ENCODE measurements around the gene TMEM248. TPM values are rescaled to one million over a fixed set of nuclear protein-coding genes. Genes with fewer than 3 reads are reported as not detected.

TMEM248 gene
- total and polyA plus RNA-seq, 12 donors = 16.6 to 161 (median 108) TPM

- H3K36me3 ChIP-seq (replicated peaks in 1 of 2) = peaks cover 0 to 19% of the 10 kb centered on the region in 2 donors
Measured at GRCh38 chr7:67006965-67007364, 85.9 kb downstream of the TMEM248 start.

More at GRCh38 chr7:67006965-67007364, 85.9 kb downstream of the TMEM248 start:
- no peak overlapping the region for H3K4me3 ChIP-seq
- intact Hi-C loops (cut with DNase I) = no loop called here
- H3K27ac ChIP-seq = no peak overlapping the region
- TF ChIP-seq POLR2A (IDR thresholded peaks at IDR 0.05) (no peak), CTCF (IDR thresholded peaks at IDR 0.05) (no peak)
- 82 to 94% (median 88%) methylated on average over 2 of the region's 2 CpGs for WGBS, 4 donors
- peak in 1 of 7 donors; percentile 28 for DNase-seq
- H3K4me1 ChIP-seq (replicated peaks in 1 of 2) = no peaks in the 10 kb centered on the region
- no peaks in the 10 kb centered on the region for H3K27me3 ChIP-seq
- H3K9me3 ChIP-seq (replicated peaks in 1 of 3) = no peaks in the 10 kb centered on the region

Small RNA genes lying within 50 kb of the gene (small RNA-seq; reads per million reads assigned to genes)
- gene RF00017 = 0 reads per million in 2 donors
- gene RN7SL43P = 0 reads per million in 2 donors
- gene RNU6-1254P = 0 reads per million in 2 donors

Other genes with a start within 250 kb of the TMEM248 start
- gene RABGEF1, start 180.5 kb upstream of the TMEM248 start, total RNA-seq = 10 to 100 TPM; 27.9 to 50.2 (median 35.2) TPM
- gene RABGEF1, start 180.5 kb upstream of the TMEM248 start, polyA plus RNA-seq = 10 to 100 TPM; 23.6 to 39.1 (median 23.6) TPM
- gene SBDS, start 74.4 kb downstream of the TMEM248 start, total RNA-seq = 100 to 1,000 TPM in 5 of 9 donors, 10 to 100 TPM in 4; 71.9 to 160 (median 102) TPM
- gene SBDS, start 74.4 kb downstream of the TMEM248 start, polyA plus RNA-seq = 100 to 1,000 TPM in 1 of 3 donors, 10 to 100 TPM in 2; 71.8 to 245 (median 74.6) TPM
- gene TYW1, start 75.6 kb downstream of the TMEM248 start, total RNA-seq = 10 to 100 TPM; 16.6 to 45.4 (median 23.2) TPM
- 10 to 100 TPM in 2 of 3 donors, 1 to 10 TPM in 1; 9.7 to 27.3 (median 14.0) TPM for gene TYW1, start 75.6 kb downstream of the TMEM248 start, polyA plus RNA-seq

All from adrenal gland (tissue), 12 donors.